GM20431 (cell line): ENCODE results near the gene C7orf57.

Experiments
- in situ Hi-C: fragments of 300-500 bp; cut with MseI, MboI; formaldehyde crosslinking; loops from one replicate; pipeline ENCODE4 v1.15.0; 2020; ENCODE audit warnings: low sequenced_read_pairs; ENCODE audit not compliant: unreplicated experiment

C7orf57 gene

GRCh38 chr7:48083114-48083830, 47.9 kb downstream of the C7orf57 start:
- in situ Hi-C loops: no loop called here

GRCh38 chr7:48084727-48085432, 49.5 kb downstream of the C7orf57 start:
- in situ Hi-C loops: no loop called here

GRCh38 chr7:48085433-48085791, 50.1 kb downstream of the C7orf57 start:
- in situ Hi-C loops: no loop called here

GRCh38 chr7:48085942-48086341, 50.6 kb downstream of the C7orf57 start:
- in situ Hi-C loops: no loop called here

- in situ Hi-C loops: no loop called here
These were observed 52.0 kb downstream of the C7orf57 start for GRCh38 chr7:48087349-48087748.

GRCh38 chr7:48088559-48089045, 53.3 kb downstream of the C7orf57 start:
- in situ Hi-C loops: no loop called here

GRCh38 chr7:48089046-48090003, 54.0 kb downstream of the C7orf57 start, which contains the start of gene UPP1:
Gene UPP1 (plus strand): TSS chr7:48089265. CDS start chr7:48094784, 5,519 bp downstream.
- in situ Hi-C loops: no loop called here

- in situ Hi-C loops: no loop called here
These were observed 54.9 kb downstream of the C7orf57 start for GRCh38 chr7:48090095-48090805.

- in situ Hi-C loops: no loop called here
These were observed 56.4 kb downstream of the C7orf57 start for GRCh38 chr7:48091506-48092433.

GRCh38 chr7:48094861-48095293, 59.5 kb downstream of the C7orf57 start:
- in situ Hi-C loops: no loop called here

- in situ Hi-C loops: no loop called here
These were observed 60.9 kb downstream of the C7orf57 start for GRCh38 chr7:48096273-48096672.

GRCh38 chr7:48097521-48098231, 62.3 kb downstream of the C7orf57 start:
- in situ Hi-C loops: no loop called here

- in situ Hi-C loops: no loop called here
These were observed 63.5 kb downstream of the C7orf57 start for GRCh38 chr7:48098846-48099245.

- in situ Hi-C loops: no loop called here
These were observed 64.4 kb downstream of the C7orf57 start for GRCh38 chr7:48099781-48100180.

GRCh38 chr7:48101352-48101751, 66.0 kb downstream of the C7orf57 start:
- in situ Hi-C loops: no loop called here

GRCh38 chr7:48101968-48102367, 66.6 kb downstream of the C7orf57 start:
- in situ Hi-C loops: no loop called here

- in situ Hi-C loops: no loop called here
These were observed 67.2 kb downstream of the C7orf57 start for GRCh38 chr7:48102530-48102929.

GRCh38 chr7:48105045-48105444, 69.7 kb downstream of the C7orf57 start:
- in situ Hi-C loops: loop anchor here (5.0 kb wide), 1 partner anchor 113 kb away; no protein-coding TSS in a partner anchor
